ENCODE data around the gene EDIL3.

The EDIL3 gene

DNA sequence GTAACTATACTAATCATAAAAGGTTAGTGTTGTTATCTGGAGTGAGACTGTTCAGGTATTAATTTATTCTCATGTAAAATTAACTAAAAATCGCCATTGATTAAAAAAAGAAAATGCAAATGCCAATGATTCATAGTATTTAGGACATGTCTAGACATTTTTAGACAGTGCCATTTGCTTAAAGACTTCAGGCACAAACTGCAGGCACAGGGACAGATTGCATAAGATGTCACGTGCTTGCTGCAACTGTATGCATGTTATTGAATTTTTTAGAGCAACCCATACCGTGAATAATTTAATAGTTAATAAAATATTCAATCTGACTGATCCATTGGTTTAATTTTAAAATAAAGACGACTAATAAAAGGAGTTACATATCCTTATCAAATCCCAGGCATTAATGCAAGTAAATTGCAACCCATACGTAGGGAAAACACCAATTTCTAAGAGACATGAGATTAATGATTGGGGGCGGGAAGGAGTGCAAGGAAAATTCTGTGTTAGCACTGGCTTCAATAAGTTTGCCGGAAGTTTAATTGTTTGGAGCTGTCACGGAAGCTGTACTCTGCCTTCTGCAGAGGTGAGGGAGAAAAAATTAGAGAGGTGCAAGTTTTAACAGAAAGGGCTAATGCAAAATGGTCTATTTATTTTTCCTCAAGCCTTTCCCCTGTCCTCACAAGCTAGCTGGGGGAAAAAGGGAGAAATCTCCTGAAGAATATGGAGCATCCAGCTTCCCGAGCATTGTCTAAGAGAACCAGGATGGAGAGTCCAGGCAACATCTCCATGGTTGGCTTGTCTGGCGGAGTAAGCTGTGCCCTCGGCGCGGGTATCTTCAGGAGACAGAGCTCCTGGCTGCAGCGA, 2.9 kb downstream of the EDIL3 start:
- H3K4me1 ChIP-seq (ENCODE audit: control insufficient read depth, low read depth, low read length) = no peaks in the 10 kb centered on the region
- no peak overlapping the region for H2BK5ac ChIP-seq (ENCODE audit: low read length)
- H4K5ac ChIP-seq (ENCODE audit: low read length) = no peak overlapping the region
- H3K79me1 ChIP-seq (ENCODE audit: low read length) = no peaks in the 10 kb centered on the region
- H3K18ac ChIP-seq (ENCODE audit: low read length) = no peak overlapping the region
- H3K79me2 ChIP-seq (ENCODE audit: control insufficient read depth, insufficient read depth, low read length) = no peaks in the 10 kb centered on the region
- no CpG with 5 or more reads among the region's 14 CpGs for WGBS (ENCODE audit: extremely low coverage, insufficient coverage, low lambda C conversion rate)
- H3K4me2 ChIP-seq (ENCODE audit: low read length) = peak overlapping the region; percentile 98
- H3K56ac ChIP-seq (ENCODE audit: low read length) = peak overlapping the region; percentile 96
- no peak for DNase-seq
- H3K9ac ChIP-seq (ENCODE audit: low read length) = peak overlapping the region; percentile 83
- no peaks in the 10 kb centered on the region for H3K36me3 ChIP-seq (ENCODE audit: control insufficient read depth, insufficient read depth, low read length)
- no peak overlapping the region for H3K4ac ChIP-seq (ENCODE audit: low read depth, low read length)
- peak overlapping the region; percentile 79 for H3K4me3 ChIP-seq (ENCODE audit: low read length)
- H2BK15ac ChIP-seq (replicated peaks; ENCODE audit: low read depth) = no peak overlapping the region
- no peak overlapping the region for H3K23ac ChIP-seq (ENCODE audit: low read length)
- H3K27me3 ChIP-seq (ENCODE audit: insufficient read depth, low read length, poor library complexity) = no peaks in the 10 kb centered on the region
- H3K27ac ChIP-seq (ENCODE audit: low read depth, low read length) = no peak overlapping the region
- no peak overlapping the region for H4K8ac ChIP-seq (ENCODE audit: low read depth, low read length)
- no peak overlapping the region for H2AK5ac ChIP-seq (ENCODE audit: low read length)
- no peak overlapping the region for H2BK120ac ChIP-seq (ENCODE audit: low read depth, low read length)

GRCh38 chr5:84379749-84380148, 4.9 kb downstream of the EDIL3 start:
- Histone ChIP-seq H4K8ac (ENCODE audit: low read depth, low read length) (no peak overlapping the region), H3K9ac (ENCODE audit: low read length) (no peak overlapping the region), H3K4me3 (ENCODE audit: low read length) (no peak overlapping the region), H3K23ac (ENCODE audit: low read length) (no peak overlapping the region), H3K18ac (ENCODE audit: low read length) (no peak overlapping the region), H3K4me2 (ENCODE audit: low read length) (no peak overlapping the region), H3K27me3 (ENCODE audit: insufficient read depth, low read length, poor library complexity) (no peaks in the 10 kb centered on the region), H3K27ac (ENCODE audit: low read depth, low read length) (no peak overlapping the region), H3K79me2 (ENCODE audit: control insufficient read depth, insufficient read depth, low read length) (no peaks in the 10 kb centered on the region), H2BK120ac (ENCODE audit: low read depth, low read length) (no peak overlapping the region), H2BK15ac (replicated peaks; ENCODE audit: low read depth) (no peak overlapping the region), H2AK5ac (ENCODE audit: low read length) (no peak overlapping the region), H3K36me3 (ENCODE audit: control insufficient read depth, insufficient read depth, low read length) (no peaks in the 10 kb centered on the region), H2BK5ac (ENCODE audit: low read length) (no peak overlapping the region), H3K56ac (ENCODE audit: low read length) (no peak overlapping the region), H3K4me1 (ENCODE audit: control insufficient read depth, low read depth, low read length) (no peaks in the 10 kb centered on the region), H3K79me1 (ENCODE audit: low read length) (no peaks in the 10 kb centered on the region), H3K4ac (ENCODE audit: low read depth, low read length) (no peak overlapping the region), H4K5ac (ENCODE audit: low read length) (no peak overlapping the region)
- DNase-seq = no peak
- WGBS (ENCODE audit: extremely low coverage, insufficient coverage, low lambda C conversion rate) = no CpG with 5 or more reads among the region's 2 CpGs

DNA sequence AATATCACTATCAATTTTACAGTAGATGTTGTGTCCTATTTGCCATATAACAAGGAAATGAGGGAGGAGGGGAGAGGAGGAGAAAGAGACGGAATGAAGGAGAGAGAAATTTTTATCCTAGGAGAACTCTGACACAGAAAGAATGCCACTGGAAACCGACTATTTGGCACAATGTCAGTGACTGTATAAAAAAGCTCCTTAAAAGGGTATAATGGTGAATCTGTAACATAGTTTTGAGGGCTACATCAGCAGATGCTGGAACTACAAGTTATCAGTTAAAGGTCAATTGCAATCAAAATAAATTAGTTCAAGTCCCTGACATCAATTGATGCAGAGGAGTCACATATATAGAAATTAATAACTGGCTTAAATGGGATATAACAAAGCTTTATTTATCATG, 5.7 kb downstream of the EDIL3 start:
- no peak overlapping the region for H3K27ac ChIP-seq (ENCODE audit: low read depth, low read length)
- H4K8ac ChIP-seq (ENCODE audit: low read depth, low read length) = no peak overlapping the region
- no peaks in the 10 kb centered on the region for H3K36me3 ChIP-seq (ENCODE audit: control insufficient read depth, insufficient read depth, low read length)
- WGBS (ENCODE audit: extremely low coverage, insufficient coverage, low lambda C conversion rate) = no CpG with 5 or more reads among the region's 2 CpGs
- H2BK15ac ChIP-seq (replicated peaks; ENCODE audit: low read depth) = no peak overlapping the region
- no peak overlapping the region for H3K18ac ChIP-seq (ENCODE audit: low read length)
- no peaks in the 10 kb centered on the region for H3K4me1 ChIP-seq (ENCODE audit: control insufficient read depth, low read depth, low read length)
- H3K4me2 ChIP-seq (ENCODE audit: low read length) = no peak overlapping the region
- no peak overlapping the region for H2AK5ac ChIP-seq (ENCODE audit: low read length)
- no peak overlapping the region for H2BK120ac ChIP-seq (ENCODE audit: low read depth, low read length)
- no peak overlapping the region for H3K9ac ChIP-seq (ENCODE audit: low read length)
- H3K79me1 ChIP-seq (ENCODE audit: low read length) = no peaks in the 10 kb centered on the region
- H3K56ac ChIP-seq (ENCODE audit: low read length) = no peak overlapping the region
- no peaks in the 10 kb centered on the region for H3K79me2 ChIP-seq (ENCODE audit: control insufficient read depth, insufficient read depth, low read length)
- no peak overlapping the region for H4K5ac ChIP-seq (ENCODE audit: low read length)
- H3K4me3 ChIP-seq (ENCODE audit: low read length) = no peak overlapping the region
- no peak for DNase-seq
- H2BK5ac ChIP-seq (ENCODE audit: low read length) = no peak overlapping the region
- H3K23ac ChIP-seq (ENCODE audit: low read length) = no peak overlapping the region
- H3K27me3 ChIP-seq (ENCODE audit: insufficient read depth, low read length, poor library complexity) = no peaks in the 10 kb centered on the region
- no peak overlapping the region for H3K4ac ChIP-seq (ENCODE audit: low read depth, low read length)

DNA sequence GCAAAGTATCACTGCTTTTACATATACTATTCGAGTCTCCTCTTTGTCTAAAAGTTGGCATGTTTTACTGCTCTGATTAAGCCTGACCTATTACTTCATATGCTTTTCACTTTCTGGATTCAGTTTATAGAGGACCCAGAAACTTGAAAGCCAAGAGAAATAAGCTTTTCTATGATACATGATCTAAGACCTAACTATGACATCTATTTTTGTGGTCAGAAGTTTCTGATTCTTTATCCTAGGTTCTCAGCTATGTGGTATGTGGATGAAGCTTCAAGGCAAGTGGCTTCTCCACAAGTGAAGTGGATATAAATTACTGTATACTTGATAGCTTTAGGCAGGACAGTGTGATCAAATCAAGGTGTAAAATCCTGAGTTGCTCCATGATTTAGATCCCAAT, 6.3 kb downstream of the EDIL3 start:
- WGBS (ENCODE audit: extremely low coverage, insufficient coverage, low lambda C conversion rate) = no CpG with 5 or more reads among the region's 1 CpG
- no peak overlapping the region for H3K56ac ChIP-seq (ENCODE audit: low read length)

DNA sequence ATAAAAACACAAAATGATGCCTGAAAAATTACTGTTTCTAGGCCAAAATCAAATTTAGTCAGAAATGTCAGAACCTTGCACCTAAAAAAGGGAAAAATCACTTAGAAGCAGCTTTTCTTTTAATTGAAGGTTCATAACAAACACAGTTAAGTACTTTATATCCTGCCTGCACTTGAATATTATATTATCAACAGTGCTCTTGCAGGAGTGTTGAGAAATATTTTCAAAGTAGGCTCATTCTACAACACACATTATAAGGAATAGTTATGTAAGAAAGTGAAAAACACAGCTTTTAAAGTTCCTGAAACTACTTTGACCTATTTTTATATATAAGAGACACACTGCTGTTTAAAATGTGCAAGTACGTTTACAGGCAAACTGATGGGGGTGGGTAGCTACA, 8.3 kb downstream of the EDIL3 start:
- no peak overlapping the region for H3K4ac ChIP-seq (ENCODE audit: low read depth, low read length)
- H3K79me1 ChIP-seq (ENCODE audit: low read length) = no peaks in the 10 kb centered on the region
- no peak overlapping the region for H4K8ac ChIP-seq (ENCODE audit: low read depth, low read length)
- no peak overlapping the region for H2AK5ac ChIP-seq (ENCODE audit: low read length)
- no peaks in the 10 kb centered on the region for H3K79me2 ChIP-seq (ENCODE audit: control insufficient read depth, insufficient read depth, low read length)
- no peak overlapping the region for H3K56ac ChIP-seq (ENCODE audit: low read length)
- H3K27ac ChIP-seq (ENCODE audit: low read depth, low read length) = no peak overlapping the region
- no CpG with 5 or more reads among the region's 1 CpG for WGBS (ENCODE audit: extremely low coverage, insufficient coverage, low lambda C conversion rate)
- no peaks in the 10 kb centered on the region for H3K27me3 ChIP-seq (ENCODE audit: insufficient read depth, low read length, poor library complexity)
- no peak overlapping the region for H3K18ac ChIP-seq (ENCODE audit: low read length)
- no peak overlapping the region for H3K23ac ChIP-seq (ENCODE audit: low read length)
- no peak overlapping the region for H2BK15ac ChIP-seq (replicated peaks; ENCODE audit: low read depth)
- H3K9ac ChIP-seq (ENCODE audit: low read length) = no peak overlapping the region
- H3K36me3 ChIP-seq (ENCODE audit: control insufficient read depth, insufficient read depth, low read length) = no peaks in the 10 kb centered on the region
- H2BK5ac ChIP-seq (ENCODE audit: low read length) = no peak overlapping the region
- H3K4me3 ChIP-seq (ENCODE audit: low read length) = no peak overlapping the region
- no peak for DNase-seq
- H3K4me1 ChIP-seq (ENCODE audit: control insufficient read depth, low read depth, low read length) = no peaks in the 10 kb centered on the region
- H2BK120ac ChIP-seq (ENCODE audit: low read depth, low read length) = no peak overlapping the region
- no peak overlapping the region for H3K4me2 ChIP-seq (ENCODE audit: low read length)
- H4K5ac ChIP-seq (ENCODE audit: low read length) = no peak overlapping the region

More for the DNA sequence above, 6.3 kb downstream of the EDIL3 start:
- no peaks in the 10 kb centered on the region for H3K4me1 ChIP-seq (ENCODE audit: control insufficient read depth, low read depth, low read length)
- no peak overlapping the region for H3K4me2 ChIP-seq (ENCODE audit: low read length)
- no peak overlapping the region for H2BK15ac ChIP-seq (replicated peaks; ENCODE audit: low read depth)
- no peak overlapping the region for H2AK5ac ChIP-seq (ENCODE audit: low read length)
- no peaks in the 10 kb centered on the region for H3K79me1 ChIP-seq (ENCODE audit: low read length)
- no peak overlapping the region for H3K9ac ChIP-seq (ENCODE audit: low read length)
- H3K18ac ChIP-seq (ENCODE audit: low read length) = no peak overlapping the region
- no peak overlapping the region for H2BK5ac ChIP-seq (ENCODE audit: low read length)
- no peak overlapping the region for H2BK120ac ChIP-seq (ENCODE audit: low read depth, low read length)
- no peak overlapping the region for H4K8ac ChIP-seq (ENCODE audit: low read depth, low read length)
- no peak overlapping the region for H3K27ac ChIP-seq (ENCODE audit: low read depth, low read length)
- H3K27me3 ChIP-seq (ENCODE audit: insufficient read depth, low read length, poor library complexity) = no peaks in the 10 kb centered on the region
- H3K23ac ChIP-seq (ENCODE audit: low read length) = no peak overlapping the region
- no peaks in the 10 kb centered on the region for H3K79me2 ChIP-seq (ENCODE audit: control insufficient read depth, insufficient read depth, low read length)
- no peak overlapping the region for H4K5ac ChIP-seq (ENCODE audit: low read length)
- H3K36me3 ChIP-seq (ENCODE audit: control insufficient read depth, insufficient read depth, low read length) = no peaks in the 10 kb centered on the region
- no peak overlapping the region for H3K4me3 ChIP-seq (ENCODE audit: low read length)
- no peak overlapping the region for H3K4ac ChIP-seq (ENCODE audit: low read depth, low read length)
- DNase-seq = no peak

DNA sequence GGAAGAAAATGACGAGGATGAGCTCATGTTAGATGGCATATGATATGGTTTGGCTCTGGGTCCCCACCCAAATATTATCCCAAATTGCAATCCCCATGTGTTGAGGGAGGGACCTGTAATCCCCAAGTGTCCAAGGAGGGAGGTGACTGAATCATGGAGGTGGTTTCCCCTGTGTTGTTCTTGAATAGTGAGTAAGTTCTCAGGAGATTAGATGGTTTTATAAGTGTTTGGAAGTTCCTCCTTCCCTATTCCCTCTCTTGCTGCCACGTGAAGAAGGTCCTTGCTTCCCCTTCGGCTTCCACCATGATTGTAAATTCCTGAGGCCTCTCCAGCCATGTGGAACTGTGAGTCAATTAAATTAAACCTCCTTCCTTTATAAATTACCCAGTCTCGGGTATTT, 10.1 kb downstream of the EDIL3 start:
- no peak for DNase-seq
- no CpG with 5 or more reads among the region's 4 CpGs for WGBS (ENCODE audit: extremely low coverage, insufficient coverage, low lambda C conversion rate)

More for the DNA sequence above, 10.1 kb downstream of the EDIL3 start:
- no peak overlapping the region for H3K27ac ChIP-seq (ENCODE audit: low read depth, low read length)
- no peak overlapping the region for H3K9ac ChIP-seq (ENCODE audit: low read length)
- H3K4me3 ChIP-seq (ENCODE audit: low read length) = no peak overlapping the region
- no peak overlapping the region for H3K4ac ChIP-seq (ENCODE audit: low read depth, low read length)
- no peak overlapping the region for H2BK120ac ChIP-seq (ENCODE audit: low read depth, low read length)
- no peak overlapping the region for H2BK15ac ChIP-seq (replicated peaks; ENCODE audit: low read depth)
- H4K8ac ChIP-seq (ENCODE audit: low read depth, low read length) = no peak overlapping the region
- H4K5ac ChIP-seq (ENCODE audit: low read length) = no peak overlapping the region
- no peak overlapping the region for H3K18ac ChIP-seq (ENCODE audit: low read length)
- H3K36me3 ChIP-seq (ENCODE audit: control insufficient read depth, insufficient read depth, low read length) = no peaks in the 10 kb centered on the region
- no peak overlapping the region for H3K4me2 ChIP-seq (ENCODE audit: low read length)
- H3K27me3 ChIP-seq (ENCODE audit: insufficient read depth, low read length, poor library complexity) = no peaks in the 10 kb centered on the region
- H3K79me1 ChIP-seq (ENCODE audit: low read length) = no peaks in the 10 kb centered on the region
- no peaks in the 10 kb centered on the region for H3K79me2 ChIP-seq (ENCODE audit: control insufficient read depth, insufficient read depth, low read length)
- no peak overlapping the region for H2BK5ac ChIP-seq (ENCODE audit: low read length)
- H3K23ac ChIP-seq (ENCODE audit: low read length) = no peak overlapping the region
- no peak overlapping the region for H2AK5ac ChIP-seq (ENCODE audit: low read length)
- H3K56ac ChIP-seq (ENCODE audit: low read length) = no peak overlapping the region
- H3K4me1 ChIP-seq (ENCODE audit: control insufficient read depth, low read depth, low read length) = no peaks in the 10 kb centered on the region

All from mesendoderm (in vitro differentiated cells).